GM19328 (cell line): Measurements from ENCODE around the gene SPNS2.

Experiments
- ATAC-seq: cut with Tn5 transposase; IDR thresholded peaks from one replicate; pipeline ENCODE4 v1.9.1; 2021; ENCODE audit warnings: mild to moderate bottlenecking, moderate library complexity; ENCODE audit not compliant: unreplicated experiment

SPNS2 gene

GRCh38 chr17:4584917-4585637, 86.4 kb downstream of the SPNS2 start:
- no peak for ATAC-seq

GRCh38 chr17:4585638-4585994, 86.9 kb downstream of the SPNS2 start:
- no peak for ATAC-seq

- no peak for ATAC-seq
Measured at GRCh38 chr17:4586043-4586442, 87.4 kb downstream of the SPNS2 start.

GRCh38 chr17:4587195-4587594, 88.5 kb downstream of the SPNS2 start:
- ATAC-seq, result no peak

GRCh38 chr17:4587803-4588202, 89.1 kb downstream of the SPNS2 start:
- no peak for ATAC-seq

- ATAC-seq, result no peak
Measured at GRCh38 chr17:4588391-4588790, 89.7 kb downstream of the SPNS2 start.
